IMR-90 (cell line): ENCODE data around the gene GRAP. TPM values are rescaled to one million over a fixed set of nuclear protein-coding genes. Genes with fewer than 3 reads are reported as not detected.
A peak's percentile ranks its signal among the peaks of the same experiment; 100 is the strongest.

Experiments used
- BHLHE40 ChIP-seq: fragments of 150-350 bp; IDR thresholded peaks from 2 replicates; pipeline ENCODE4 v1.6.1; 2016; ENCODE audit warnings: mild to moderate bottlenecking, low read depth, low read length
- CEBPB ChIP-seq: IDR thresholded peaks from 2 replicates; pipeline ENCODE4 v1.6.1; 2012; ENCODE audit warnings: low read depth, low read length, improper control_type of control experiment
- MAZ ChIP-seq: IDR thresholded peaks from 2 replicates; pipeline ENCODE4 v1.6.1; 2012; ENCODE audit warnings: low read depth, mild to moderate bottlenecking, low read length, improper control_type of control experiment, moderate library complexity, borderline replicate concordance
- MXI1 ChIP-seq: IDR thresholded peaks from 2 replicates; pipeline ENCODE4 v1.6.1; 2012; ENCODE audit warnings: low read depth, mild to moderate bottlenecking, low read length, moderate library complexity, borderline replicate concordance
- RFX5 ChIP-seq: IDR thresholded peaks from 2 replicates; pipeline ENCODE4 v1.8.0; 2012; ENCODE audit warnings: low read depth, mild to moderate bottlenecking, low read length, moderate library complexity
- SMC3 ChIP-seq: fragments of 150-350 bp; IDR thresholded peaks from 2 replicates; pipeline ENCODE4 v1.6.1; 2016; ENCODE audit warnings: low read depth, mild to moderate bottlenecking, antibody characterized with exemption, low read length, moderate library complexity
- polyA plus RNA-seq, 3 experiments: library from polyadenylated mRNA; depleted of rRNA; stranded (reverse); fragments of >200 nt; gene quantifications; 2 replicates each; pipeline ENCODE4 v1.2.3, GENCODE V29; 2012; ENCODE audit warnings: low replicate concordance in 1 of 3
- total RNA-seq: library from RNA; depleted of rRNA; stranded (reverse); fragments of >200 nt; gene quantifications from 2 replicates; pipeline ENCODE4 v1.2.3, GENCODE V29; 2012

The GRAP gene
- total and polyA plus RNA-seq, 2 of the 4 experiments (the other 2 are of a cell fraction), result under 0.01 to 0.14 TPM

DNA sequence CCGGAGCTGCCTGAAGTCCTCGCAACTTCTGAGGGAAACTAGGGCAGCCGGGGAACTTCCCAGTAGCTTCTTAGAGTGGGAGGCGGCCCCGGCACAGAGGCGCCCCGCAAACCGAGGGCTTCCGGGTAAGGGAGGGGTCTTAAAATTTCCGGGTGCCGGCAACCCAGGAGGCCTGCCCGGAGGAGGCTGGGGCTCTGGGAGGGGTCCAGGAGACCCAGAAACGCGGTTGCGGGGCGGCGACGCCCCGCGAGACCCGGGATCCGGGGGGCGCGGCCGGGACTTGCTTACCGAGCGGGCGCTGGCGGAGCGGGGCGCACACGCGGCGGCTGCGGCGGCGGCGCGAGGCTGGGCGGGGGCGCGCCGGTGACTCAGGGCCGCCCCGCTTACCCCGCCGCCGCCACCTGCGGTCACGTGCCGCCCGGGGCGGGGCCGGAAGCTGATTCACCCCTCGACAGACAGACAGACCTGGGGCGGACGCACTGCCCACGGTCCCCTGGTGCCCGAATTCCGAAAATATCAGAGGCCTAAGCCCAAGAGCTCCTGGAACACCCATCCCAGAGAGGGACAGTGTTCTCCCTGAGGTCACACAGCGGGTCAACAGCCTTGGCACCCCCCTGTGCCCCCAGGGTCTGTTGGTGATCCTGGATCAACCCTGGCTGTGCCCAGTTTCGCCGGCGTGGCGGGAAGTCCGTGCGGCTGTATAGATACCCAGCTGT lies 42.2 kb downstream of the GRAP start, which contains the start of gene FAM83G (continued):
- TF ChIP-seq MAZ (0 out of 2 replicates have a peak, but pooled peaks have one; percentile 42), CEBPB (no peak), BHLHE40 (peak; percentile 99), SMC3 (peak; percentile 5; the same call in 1 of the 2 replicates), MXI1 (peak; percentile 72; the same call in 1 of the 2 replicates), RFX5 (no peak)
